EH (cell line): ENCODE results near the gene AKR1D1.

ENCODE experiments used
- DNase-seq: peaks from one replicate; pipeline ENCODE4 v3.0.0-alpha.2; 2015; ENCODE audit warnings: low read depth

The AKR1D1 gene

GRCh38 chr7:138166681-138167080 lies 90.4 kb downstream of the AKR1D1 start:
- DNase-seq: no peak

GRCh38 chr7:138167222-138167621 lies 91.0 kb downstream of the AKR1D1 start:
- DNase-seq: no peak

- no peak for DNase-seq
Observed at GRCh38 chr7:138167869-138168296, 91.6 kb downstream of the AKR1D1 start.
